Measurements from ENCODE around the gene SLC16A1. TPM values are rescaled to one million over a fixed set of nuclear protein-coding genes. Genes with fewer than 3 reads are reported as not detected.

Gene SLC16A1
- total and polyA plus RNA-seq, 10 of the 15 experiments (the other 5 are each of a cell fraction or from before 2014, with no cell fraction given), result 39.0 to 106 (median 65.8) TPM

- Histone ChIP-seq H3K9me3 (replicated peaks; ENCODE audit: control insufficient read depth, insufficient read depth, low read length) (no peaks in the 10 kb centered on the region), H3K9ac (ENCODE audit: control insufficient read depth, insufficient read depth, low read length) (no peak overlapping the region), H2AFZ (ENCODE audit: control insufficient read depth, low read depth, low read length) (no peak overlapping the region), H3K4me3 (no peak overlapping the region), H4K20me1 (ENCODE audit: control insufficient read depth, insufficient read depth) (no peaks in the 10 kb centered on the region), H3K36me3 (ENCODE audit: control insufficient read depth in 2 of 2, insufficient read depth in 2 of 2, low read length in 1 of 2) (peaks cover 8 to 12% of the 10 kb centered on the region in 2 experiments), H3K4me1 (ENCODE audit: control insufficient read depth, insufficient read depth, low read length) (no peaks in the 10 kb centered on the region), H3K27me3 (replicated peaks in 1 of 2; ENCODE audit: control insufficient read depth in 2 of 2, insufficient read depth in 2 of 2, low read length in 1 of 2) (no peaks in the 10 kb centered on the region), H3K4me2 (ENCODE audit: control insufficient read depth, insufficient read depth) (no peak overlapping the region), H3K27ac (ENCODE audit: control insufficient read depth, insufficient read depth) (no peak overlapping the region), H3K79me2 (ENCODE audit: control insufficient read depth, insufficient read depth, low read length) (no peaks in the 10 kb centered on the region)
- ChIA-PET POLR2A (no interaction called here), SMC1A (ENCODE audit: uncharacterized antibody, unreplicated experiment) (no interaction called here), RAD21 (ENCODE audit: unreplicated experiment) (no interaction called here), CTCF (interaction anchor here (1.3 kb wide), 1 partner anchor 13 kb away, joined by 5 read pairs; no protein-coding TSS in a partner anchor)
- ATAC-seq (no peak; the same call in 2 of the 3 replicates), FAIRE-seq (no peak), DNase-seq (ENCODE audit: low read depth, low spot score) (no peak)
- in situ Hi-C loops (cut with MboI), result no loop called here
- WGBS (ENCODE audit: insufficient coverage, insufficient replicate concordance, low lambda C conversion rate, missing lambda C conversion rate), result 99% methylated on average over 12 of the region's 12 CpGs
- no peak for TF ChIP-seq RBBP5 (conservative IDR thresholded peaks at IDR 0.05)
- no peak for TF ChIP-seq ZNF687 (IDR thresholded peaks at IDR 0.05)
- TF ChIP-seq ZBTB33 (IDR thresholded peaks at IDR 0.05), result peak; percentile 84; the same call in 1 of the 2 replicates
- intact Hi-C loops (cut with micrococcal nuclease; ENCODE audit: unreplicated experiment), result no loop called here
- BruUV-seq (replicated peaks), result no TSS peak
Observed at GRCh38 chr1:112923959-112924349, 32.0 kb downstream of the SLC16A1 start.
